KOPT-K1 (cell line): ENCODE results near the gene NPC1.

ENCODE experiments used
- H3K27ac ChIP-seq: fragments of 200-600 bp; sonication (generic); 2 replicates; pipeline ENCODE4 v1.5.1; 2016; ENCODE audit warnings: antibody characterized with exemption, mild to moderate bottlenecking, low read depth, low read length; ENCODE audit not compliant: poor library complexity, severe bottlenecking
- H3K36me3 ChIP-seq: fragments of 200-600 bp; sonication (generic); 2 replicates; pipeline ENCODE4 v1.5.1; 2017; ENCODE audit warnings: antibody characterized with exemption, mild to moderate bottlenecking, low read length, moderate library complexity; ENCODE audit not compliant: insufficient read depth
- H3K9me3 ChIP-seq: fragments of 200-600 bp; sonication (generic); 2 replicates; pipeline ENCODE4 v1.5.1; 2017; ENCODE audit warnings: antibody characterized with exemption, low read length, mild to moderate bottlenecking; ENCODE audit not compliant: insufficient read depth, poor library complexity, severe bottlenecking

NPC1 gene

GRCh38 chr18:23487738-23488570 lies 98.4 kb downstream of the NPC1 start:
- Histone ChIP-seq H3K36me3 (peaks cover 5% of the 10 kb centered on the region), H3K9me3 (peaks cover 10% of the 10 kb centered on the region), H3K27ac (no peak overlapping the region)

DNA sequence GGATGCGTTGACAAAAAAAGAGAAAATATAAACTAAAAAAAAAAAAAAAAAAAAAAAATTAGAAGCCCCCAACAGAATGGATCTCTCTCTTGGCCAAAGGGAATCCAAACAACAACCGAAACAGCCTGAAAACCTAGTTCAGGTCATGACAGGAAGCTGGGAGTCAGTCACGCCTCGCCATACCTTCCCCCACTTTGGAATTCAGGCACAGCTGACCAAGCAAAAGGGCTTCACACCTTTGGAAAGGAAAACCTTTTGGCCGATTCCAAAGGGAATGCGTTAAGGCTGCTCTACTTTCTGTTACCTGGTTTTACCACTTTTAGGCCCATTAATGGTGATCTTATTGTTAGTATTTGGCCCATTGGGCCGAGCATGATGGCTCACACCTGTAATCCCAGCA lies 100.9 kb downstream of the NPC1 start:
- no peak overlapping the region for H3K27ac ChIP-seq
- peaks cover 4% of the 10 kb centered on the region for H3K9me3 ChIP-seq
- H3K36me3 ChIP-seq, result peaks cover 31% of the 10 kb centered on the region

DNA sequence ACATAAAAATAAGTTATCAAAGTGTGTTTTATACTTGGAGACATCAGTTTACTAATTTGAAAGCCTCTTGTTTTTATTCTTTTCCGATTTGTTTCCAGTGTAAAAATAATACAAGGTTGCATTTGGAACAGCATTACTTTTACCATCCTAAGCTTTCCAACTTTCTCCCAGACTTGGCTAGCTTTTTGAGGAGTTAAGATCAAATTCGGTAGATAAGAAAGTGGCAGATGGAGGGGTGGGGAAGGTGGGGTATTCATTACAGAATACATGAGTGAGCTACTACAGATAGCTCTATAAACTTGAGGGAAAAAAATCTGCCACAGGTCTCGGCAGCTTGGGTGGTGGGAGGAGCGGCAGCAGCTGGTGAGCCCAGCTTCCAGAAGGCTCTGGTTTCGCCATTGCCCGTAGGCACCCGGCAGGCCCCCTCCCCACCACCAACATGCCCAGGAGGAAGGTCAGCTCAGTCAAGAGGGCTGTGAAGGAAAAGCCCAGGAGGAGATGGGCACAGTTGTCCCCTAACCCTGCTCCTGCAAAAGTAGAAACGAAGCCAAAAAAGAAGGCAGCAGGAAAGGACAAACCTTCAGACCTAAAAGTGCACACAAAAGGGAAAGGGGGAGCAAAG lies 101.6 kb downstream of the NPC1 start:
- H3K27ac ChIP-seq, result no peak overlapping the region
- peaks cover 38% of the 10 kb centered on the region for H3K36me3 ChIP-seq
- no peaks in the 10 kb centered on the region for H3K9me3 ChIP-seq
